NCI-H774 (cell line): ENCODE data around the gene FREM3.
"Not testable (repeated sequence)": the region's sequence is repeated elsewhere in the genome, so short reads cannot be mapped to it uniquely, and the experiment has no call there.

Experiments used
- DNase-seq: peaks from one replicate; lab custom pipeline; 2025; lab: John Stamatoyannopoulos, UW

FREM3 gene

DNA sequence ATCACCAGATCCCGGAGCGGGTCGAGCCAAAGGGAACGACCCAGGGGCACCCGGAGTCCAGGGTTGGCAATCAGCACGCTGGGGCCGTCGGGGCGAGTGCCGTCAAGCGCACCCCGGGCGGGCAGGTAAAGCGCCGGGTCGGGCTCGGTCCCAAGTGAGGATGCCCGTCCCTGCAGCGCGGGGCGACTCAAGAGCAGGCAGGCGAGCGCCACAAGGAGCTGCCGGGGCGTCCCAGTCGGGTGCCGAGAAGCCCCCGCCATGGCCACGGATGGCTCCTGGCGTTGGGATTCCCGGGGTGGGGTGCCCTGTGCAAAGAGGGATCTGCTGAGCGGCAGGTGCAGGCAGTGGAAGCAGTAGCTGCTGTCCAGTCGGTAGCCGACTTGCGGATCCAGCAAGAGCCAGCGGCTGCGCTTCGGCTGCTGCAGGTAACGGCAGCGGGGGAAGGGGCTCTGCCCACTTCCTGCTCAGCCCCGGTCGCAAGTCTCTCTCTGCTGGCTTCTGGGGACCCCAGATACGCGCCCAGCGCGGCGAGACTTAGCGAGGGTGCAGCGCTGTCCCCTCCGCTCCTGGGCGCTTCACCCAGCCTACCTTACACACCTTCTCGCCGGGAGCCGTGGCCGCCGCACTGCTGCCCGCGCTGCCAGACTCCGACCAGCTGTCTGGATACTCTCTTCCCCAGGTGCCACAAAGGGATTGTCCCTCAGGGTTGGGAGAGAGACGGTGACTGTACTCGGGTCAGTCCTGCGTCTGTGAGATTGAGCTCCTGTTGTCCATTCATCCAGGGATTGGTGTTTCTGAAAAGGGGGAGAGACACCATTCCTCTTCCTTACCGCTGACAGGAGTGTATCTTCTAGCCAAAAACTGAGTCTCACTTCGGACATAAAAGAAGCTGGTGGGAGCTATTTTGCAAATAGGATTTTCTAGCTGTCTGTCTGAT lies at the start of gene FREM3:
Gene FREM3 (minus strand): TSS at position 260 of the 937 bp plus-strand sequence. CDS start 0 bp downstream, at position 260.
- DNase-seq = no peak

DNA sequence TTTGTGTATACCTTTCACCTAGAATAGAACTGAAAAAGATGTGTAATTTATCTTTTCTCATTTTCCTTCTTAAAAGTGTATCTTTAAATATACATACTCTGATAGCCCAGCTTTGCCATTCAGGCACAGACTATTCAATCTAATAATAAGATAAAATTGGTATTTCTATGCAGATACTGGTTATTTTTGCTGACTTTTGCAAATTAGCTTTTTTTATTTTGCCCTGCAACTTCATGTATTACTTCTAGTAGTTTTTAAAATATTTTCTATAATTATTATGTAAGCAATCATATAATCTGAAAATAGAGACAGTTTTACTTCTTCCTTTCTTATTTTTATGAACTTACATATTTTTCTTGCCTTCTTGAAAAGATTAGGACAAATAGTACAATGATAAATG lies 45.4 kb upstream of the FREM3 start:
- DNase-seq = no peak

DNA sequence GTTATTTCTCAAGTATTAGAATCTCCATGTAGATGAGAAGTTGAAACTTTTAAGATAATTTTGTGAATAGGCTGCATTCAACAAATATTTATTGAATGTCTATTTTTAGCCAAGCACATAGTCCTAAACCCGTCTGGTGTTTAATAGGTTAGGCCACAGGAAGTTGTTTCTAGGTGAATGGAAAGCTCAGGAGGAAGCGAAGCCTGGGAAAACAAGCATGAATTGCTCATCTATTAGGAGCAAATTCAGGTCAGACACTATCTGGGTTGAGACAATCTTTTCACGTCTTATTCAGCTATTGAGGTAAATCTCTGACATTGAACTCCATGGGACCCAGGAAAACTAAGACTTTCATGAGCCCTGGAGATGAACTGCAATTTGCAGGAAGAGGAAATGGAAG lies 43.1 kb upstream of the FREM3 start:
- DNase-seq = no peak

GRCh38 chr4:143742834-143743233 lies 42.4 kb upstream of the FREM3 start:
- DNase-seq = no peak

DNA sequence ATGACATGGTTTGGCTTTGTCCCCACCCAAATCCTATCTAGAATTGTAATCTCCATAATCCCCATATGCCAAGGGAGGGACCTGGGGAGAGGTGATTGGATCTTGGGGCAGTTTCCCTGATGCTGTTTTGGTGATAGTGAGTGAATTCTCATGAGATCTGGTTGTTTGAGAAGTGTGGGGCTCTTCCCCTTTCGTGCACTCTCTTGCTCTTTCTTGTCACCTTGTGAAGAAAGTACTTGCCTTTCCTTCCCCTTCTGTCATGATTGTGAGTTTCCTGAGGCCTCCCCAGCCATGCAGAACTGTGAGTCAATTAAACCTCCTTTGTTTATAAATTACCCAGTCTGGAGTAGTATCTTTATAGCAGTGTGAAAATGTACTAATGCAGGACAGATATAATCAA lies 36.4 kb upstream of the FREM3 start:
- DNase-seq = no peak

DNA sequence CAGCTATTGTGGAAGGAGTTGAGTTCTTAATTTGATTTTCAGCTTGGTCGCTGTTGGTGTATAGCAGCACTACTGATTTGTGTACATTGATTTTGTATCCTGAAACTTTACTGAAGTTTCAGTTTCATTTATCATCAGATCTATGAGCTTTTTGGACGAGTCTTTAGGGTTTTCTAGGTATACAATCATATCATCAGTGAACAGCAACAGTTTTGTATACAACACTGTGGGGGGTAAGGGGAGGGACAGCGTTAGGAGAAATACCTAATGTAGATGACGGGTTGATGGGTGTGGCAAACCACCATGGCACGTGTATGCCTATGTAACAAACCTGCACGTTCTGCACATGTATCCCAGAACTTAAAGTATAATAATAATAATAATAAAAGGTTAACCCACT lies 35.6 kb upstream of the FREM3 start:
- DNase-seq = not testable (repeated sequence)

- DNase-seq = no peak
These were observed 27.7 kb upstream of the FREM3 start for GRCh38 chr4:143728166-143728565.

DNA sequence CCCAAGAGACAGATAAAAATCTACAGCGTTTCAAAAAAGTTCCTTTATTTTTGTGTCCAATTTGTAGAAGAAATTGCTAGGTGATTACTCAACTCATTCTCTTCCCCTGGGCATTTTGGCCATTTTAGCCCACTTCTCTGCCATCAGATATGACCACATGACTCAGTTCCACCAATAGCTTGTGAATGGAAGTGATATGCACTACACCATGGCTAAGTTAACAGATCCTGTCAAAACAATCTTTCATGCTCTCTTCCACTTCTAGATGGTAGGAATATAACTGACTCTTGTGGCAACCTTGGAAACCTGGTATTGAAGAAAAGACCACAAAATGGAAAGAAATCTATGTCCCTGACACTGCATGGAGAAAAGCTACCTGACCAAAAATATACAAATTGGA lies 26.2 kb upstream of the FREM3 start:
- no peak for DNase-seq

GRCh38 chr4:143721317-143721716 lies 20.8 kb upstream of the FREM3 start:
- no peak for DNase-seq

DNA sequence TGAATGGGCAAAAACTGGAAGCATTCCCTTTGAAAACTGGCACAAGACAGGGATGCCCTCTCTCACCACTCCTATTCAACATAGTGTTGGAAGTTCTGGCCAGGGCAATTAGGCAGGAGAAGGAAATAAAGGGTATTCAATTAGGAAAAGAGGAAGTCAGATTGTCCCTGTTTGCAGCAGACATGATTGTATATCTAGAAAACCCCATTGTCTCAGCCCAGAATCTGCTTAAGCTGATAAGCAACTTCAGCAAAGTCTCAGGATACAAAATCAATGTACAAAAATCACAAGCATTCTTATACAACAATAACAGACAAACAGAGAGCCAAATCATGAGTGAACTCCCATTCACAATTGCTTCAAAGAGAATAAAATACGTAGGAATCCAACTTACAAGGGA lies 18.3 kb upstream of the FREM3 start:
- not testable (repeated sequence) for DNase-seq

- no peak for DNase-seq
These were observed 13.6 kb upstream of the FREM3 start for GRCh38 chr4:143713955-143714625.

- DNase-seq = no peak
These were observed 13.1 kb upstream of the FREM3 start for GRCh38 chr4:143713553-143713952.

GRCh38 chr4:143712155-143712550 lies 11.7 kb upstream of the FREM3 start:
- DNase-seq = no peak

DNA sequence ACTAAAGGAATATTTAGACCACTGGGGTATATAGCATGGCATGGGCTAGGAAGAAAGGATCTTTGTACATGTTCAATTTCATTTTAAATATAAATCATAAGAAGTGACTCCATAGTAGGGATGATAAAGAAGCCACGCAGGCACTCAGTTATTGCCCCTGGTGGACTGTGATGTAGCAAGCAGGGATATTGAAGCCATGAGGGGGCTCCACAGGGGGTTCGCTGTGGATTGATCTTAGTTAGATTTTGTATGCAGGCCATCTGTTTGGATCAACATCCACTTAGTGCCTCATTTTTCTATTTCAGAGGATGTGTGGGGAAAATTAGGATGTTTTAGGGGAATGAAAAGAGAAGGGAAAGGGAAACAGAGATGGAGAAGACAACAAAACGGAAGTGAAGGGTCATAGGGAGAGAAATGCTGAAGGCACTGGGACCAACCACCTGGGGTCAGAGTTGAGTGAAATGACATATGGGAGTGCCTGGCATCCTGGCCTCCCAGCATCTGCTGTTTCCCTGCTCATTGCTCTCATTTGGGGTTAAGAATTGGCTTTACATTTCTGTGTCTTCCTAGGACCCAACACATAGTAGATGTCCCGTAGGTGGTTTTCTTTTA lies 11.2 kb upstream of the FREM3 start:
- no peak for DNase-seq

DNA sequence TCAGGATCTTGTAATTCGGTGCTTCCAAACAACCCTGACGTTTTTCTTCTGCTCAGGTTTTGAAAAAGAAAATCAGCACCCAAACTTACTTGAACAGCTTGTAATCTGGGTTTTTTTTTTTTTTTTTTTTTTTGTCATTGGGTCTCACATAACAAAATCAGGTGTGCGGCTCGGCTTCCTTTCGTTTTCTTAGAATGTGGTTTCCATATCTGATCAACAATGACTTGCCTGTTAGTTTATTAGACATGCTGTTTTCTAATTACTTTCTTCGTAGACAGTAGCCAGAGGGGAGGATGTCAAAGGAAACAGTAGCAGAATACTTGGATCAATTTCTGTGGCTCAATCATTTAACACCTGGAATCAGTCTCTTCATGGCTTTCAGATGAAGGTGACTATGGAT lies 890 bp upstream of the FREM3 start:
- no peak for DNase-seq

DNA sequence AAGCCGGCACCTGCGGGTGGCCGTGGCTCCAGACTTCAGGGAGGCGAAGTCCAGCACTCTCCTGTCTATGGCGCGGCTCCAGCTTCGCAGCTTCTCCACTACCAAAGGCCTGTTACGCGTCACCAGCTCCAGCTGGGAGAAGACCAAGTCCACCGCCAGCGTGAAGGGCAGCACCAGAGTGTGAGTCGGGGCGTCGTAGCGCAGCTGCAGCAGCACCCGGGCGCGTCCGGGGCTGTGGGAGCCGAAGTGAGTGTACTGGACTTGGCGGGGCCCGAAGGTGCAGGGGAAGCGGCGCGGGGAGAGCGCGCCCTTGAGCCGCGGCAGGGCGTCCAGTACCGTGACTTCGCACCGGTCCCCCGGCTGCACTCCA lies 444 bp downstream of the FREM3 start:
- no peak for DNase-seq

GRCh38 chr4:143699331-143700045 lies 987 bp downstream of the FREM3 start:
- no peak for DNase-seq

DNA sequence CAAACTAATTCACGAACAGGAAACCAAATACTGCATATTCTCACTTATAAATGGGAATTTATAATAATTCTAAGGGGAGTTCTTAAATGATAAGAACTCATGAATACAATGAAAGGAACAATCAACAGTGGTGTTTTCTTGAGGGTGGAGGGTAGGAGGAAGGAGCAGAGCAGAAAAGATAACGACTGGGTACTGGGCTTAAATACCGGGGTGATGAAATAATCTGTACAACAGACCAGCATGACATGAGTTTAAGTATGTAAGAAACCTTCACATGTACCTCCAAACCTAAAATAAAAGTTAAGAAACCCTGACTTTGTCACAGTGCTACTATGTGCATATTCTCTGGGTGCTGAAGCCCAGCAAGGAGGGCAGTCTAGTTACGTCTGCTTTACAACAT lies 6.6 kb downstream of the FREM3 start:
- no peak for DNase-seq

DNA sequence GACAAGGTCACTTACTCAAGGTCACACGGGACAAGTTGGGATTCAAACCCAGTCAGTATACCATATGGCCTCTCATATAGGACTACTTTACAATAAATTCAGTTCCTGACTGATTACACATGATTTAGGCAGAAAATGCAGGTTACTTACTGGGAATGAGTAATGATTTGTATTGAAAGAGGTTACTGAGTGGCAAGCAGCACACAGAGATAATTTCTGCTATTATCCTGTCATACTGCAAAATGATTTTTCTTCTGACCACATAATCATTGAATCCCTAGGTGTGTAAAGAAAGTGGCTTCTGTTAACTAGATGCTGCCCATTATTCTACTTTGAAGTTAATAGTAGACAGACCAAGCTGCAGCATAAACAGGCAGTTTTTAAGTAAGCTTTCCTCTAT lies 8.2 kb downstream of the FREM3 start:
- DNase-seq = no peak

DNA sequence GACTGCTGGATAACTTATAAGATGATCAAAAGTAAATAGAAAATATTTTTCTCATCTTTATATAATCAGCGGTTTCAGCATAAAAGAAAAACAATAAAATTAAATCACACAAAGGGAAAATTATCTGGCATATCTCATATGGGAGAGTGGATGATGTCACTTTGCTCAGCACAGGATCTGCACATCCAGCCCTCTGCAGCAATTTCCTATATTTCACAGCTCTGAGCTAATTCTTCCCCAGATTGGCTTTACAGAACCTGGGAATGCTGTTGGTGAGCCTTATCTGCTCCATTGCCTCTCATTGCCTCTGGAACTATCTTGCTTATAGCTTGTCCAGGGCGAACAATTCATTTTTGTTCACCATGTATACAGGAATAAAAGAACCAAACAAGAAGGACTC lies 21.0 kb downstream of the FREM3 start:
- no peak for DNase-seq

DNA sequence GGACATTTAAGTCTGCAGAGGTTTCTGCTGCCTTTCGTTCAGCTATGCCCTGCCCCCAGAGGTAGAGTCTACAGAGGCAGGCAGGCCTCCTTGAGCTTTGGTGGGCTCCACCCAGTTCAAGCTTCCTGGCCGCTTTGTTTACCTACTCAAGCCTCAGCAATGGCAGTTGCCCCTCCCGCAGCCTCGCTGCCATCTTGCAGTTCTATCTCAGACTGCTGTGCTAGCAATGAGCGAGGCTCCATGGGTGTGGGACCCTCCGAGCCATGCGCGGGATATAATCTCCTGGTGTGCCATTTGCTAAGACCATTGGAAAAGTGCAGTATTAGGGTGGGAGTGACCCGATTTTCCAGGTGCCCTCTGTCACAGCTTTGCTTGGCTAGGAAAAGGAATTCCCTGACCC lies 26.8 kb downstream of the FREM3 start:
- DNase-seq = not testable (repeated sequence)

DNA sequence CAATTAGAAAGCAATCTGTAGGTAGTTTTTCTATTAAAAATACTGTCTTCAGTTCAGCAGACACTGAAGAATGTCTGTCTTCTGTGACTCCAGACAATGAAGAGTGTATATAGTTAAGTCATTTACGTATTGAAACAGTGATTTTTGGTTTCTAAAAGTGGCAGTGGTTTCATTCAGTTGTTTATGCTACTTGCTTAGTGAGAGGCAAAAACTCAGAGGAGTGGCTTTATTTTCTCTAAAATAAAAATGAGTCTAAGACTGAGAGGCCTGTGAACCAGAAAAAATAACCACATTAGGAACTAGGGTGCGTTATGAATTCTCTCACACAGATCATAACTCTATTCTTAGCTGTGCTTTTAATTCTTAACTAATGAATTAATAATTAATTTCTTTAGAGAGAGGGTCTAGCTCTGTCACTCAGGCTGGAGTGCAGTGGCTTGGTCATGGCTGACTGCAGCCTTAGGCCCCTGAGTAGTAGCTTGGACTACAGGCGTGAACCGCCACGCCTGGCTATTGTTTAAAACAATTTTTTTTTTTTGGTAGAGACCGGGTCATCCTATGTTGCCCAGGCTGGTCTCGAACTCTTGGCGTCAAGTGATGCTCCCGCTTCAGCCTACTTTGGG lies 31.4 kb downstream of the FREM3 start:
- no peak for DNase-seq
